ENCODE measurements around the gene COG5. TPM values are rescaled to one million over a fixed set of nuclear protein-coding genes. Genes with fewer than 3 reads are reported as not detected.

Gene COG5
- total RNA-seq, 6 experiments from 2014 or later, result 13.9 to 21.3 (median 15.5) TPM

DNA sequence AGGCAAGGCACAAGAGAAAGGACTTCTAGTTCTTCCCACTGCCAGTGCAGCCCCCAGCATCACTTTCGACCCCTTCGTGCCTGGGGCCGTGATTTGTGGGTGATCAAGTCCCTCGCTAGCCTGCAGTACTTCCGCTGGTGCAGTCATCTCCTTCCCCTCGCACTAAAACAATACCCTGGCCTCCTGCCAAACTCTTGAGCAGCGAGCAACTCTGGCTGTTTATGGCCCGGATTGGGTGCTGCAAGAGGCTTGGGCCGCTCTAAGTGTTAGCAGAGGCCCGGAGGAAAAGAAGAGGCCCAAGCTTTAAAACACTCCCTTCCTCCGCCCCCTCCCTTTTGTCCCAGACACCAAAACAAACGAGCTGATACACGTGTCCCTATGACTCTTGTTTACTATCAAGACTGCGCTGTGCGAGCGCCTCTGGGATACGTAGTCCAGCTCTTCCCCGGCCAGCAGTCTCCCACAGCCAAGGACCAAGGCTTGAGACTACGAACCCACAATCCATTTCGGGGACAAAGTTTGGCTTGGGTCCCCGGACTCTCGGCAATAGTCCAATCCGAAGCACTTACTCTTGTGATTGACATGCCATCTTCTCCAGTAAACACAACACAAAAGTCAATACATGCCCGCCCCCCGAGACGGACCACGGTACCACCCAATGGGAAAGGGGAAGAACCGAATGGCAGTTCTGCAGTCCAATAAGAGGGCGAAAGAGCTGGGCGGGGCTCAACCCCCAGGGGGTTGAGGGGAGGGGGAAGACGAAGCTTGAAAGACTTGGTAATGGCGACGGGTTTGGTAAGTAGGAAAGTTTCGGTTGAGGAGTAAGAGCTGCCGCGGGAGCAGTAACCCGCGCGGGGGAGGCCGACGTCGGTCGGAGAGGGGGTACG lies 395.2 kb downstream of the COG5 start, which contains the start of gene HBP1:
TSS of gene HBP1 (plus strand) at position 771 of the 887 bp plus-strand sequence. CDS start 10,891 bp downstream, outside the sequence.
- peaks cover 0 to 19% (median 4%) of the 10 kb centered on the region in 4 donors for H3K4me1 ChIP-seq
- peak; percentile 97 to 99 (median 98) for DNase-seq
- H3K36me3 ChIP-seq, result no peaks in the 10 kb centered on the region
- peak; percentile 44 for TF ChIP-seq POLR2A (IDR thresholded peaks at IDR 0.05)
- TF ChIP-seq, protein P1, sequence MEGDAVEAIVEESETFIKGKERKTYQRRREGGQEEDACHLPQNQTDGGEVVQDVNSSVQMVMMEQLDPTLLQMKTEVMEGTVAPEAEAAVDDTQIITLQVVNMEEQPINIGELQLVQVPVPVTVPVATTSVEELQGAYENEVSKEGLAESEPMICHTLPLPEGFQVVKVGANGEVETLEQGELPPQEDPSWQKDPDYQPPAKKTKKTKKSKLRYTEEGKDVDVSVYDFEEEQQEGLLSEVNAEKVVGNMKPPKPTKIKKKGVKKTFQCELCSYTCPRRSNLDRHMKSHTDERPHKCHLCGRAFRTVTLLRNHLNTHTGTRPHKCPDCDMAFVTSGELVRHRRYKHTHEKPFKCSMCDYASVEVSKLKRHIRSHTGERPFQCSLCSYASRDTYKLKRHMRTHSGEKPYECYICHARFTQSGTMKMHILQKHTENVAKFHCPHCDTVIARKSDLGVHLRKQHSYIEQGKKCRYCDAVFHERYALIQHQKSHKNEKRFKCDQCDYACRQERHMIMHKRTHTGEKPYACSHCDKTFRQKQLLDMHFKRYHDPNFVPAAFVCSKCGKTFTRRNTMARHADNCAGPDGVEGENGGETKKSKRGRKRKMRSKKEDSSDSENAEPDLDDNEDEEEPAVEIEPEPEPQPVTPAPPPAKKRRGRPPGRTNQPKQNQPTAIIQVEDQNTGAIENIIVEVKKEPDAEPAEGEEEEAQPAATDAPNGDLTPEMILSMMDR (IDR thresholded peaks at IDR 0.05), result no peak
- intact Hi-C loops (cut with DNase I), result no loop called here
- H3K4me3 ChIP-seq, result peak within 1 kb of the TSS; percentile 58 to 70 (median 68)
- peak; percentile 85 to 94 (median 86) for ATAC-seq
- peak within 1 kb of the TSS; percentile 98 to 100 (median 99) for H3K27ac ChIP-seq
- WGBS (ENCODE audit: insufficient coverage, low coverage, low lambda C conversion rate, missing lambda C conversion rate), result under 1% methylated on average over 42 of the region's 44 CpGs
- no peaks in the 10 kb centered on the region for H3K9me3 ChIP-seq
- no peaks in the 10 kb centered on the region for H3K27me3 ChIP-seq

DNA sequence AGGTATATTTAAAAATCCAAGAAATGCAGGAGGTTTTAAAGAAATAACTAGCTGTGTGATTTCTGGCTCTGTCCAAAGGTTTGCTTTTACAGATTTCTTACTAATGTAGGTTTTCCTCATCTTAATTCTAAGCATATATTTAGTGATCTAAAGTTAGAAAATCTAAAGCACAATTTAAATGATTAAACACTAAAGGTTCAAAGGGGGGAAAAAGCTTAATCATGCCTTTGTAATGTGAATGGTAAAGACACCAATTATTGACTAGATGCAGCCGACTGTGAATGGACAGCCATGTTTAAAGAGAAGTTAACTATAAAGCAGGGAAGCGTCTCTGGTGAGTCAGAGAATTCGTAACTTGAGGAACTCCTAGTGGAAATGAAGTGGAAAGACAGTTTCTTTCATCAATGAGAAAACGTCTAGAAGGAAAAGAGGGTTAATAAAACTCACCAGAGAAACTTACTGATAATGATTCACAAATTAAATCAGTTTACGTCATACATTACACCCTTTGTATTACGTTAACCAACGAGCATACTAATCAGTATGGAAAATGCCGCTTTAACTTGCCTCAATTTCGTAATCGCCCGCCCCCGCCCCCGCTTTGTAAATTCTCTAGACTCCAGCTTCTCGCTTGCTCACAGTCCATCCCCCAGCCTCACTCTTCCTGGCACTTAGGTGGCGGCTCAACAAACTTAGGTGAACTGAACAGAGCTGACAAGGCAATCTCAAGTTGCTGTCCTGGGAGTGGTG lies 396.1 kb downstream of the COG5 start:
- WGBS (ENCODE audit: insufficient coverage, low coverage, low lambda C conversion rate, missing lambda C conversion rate), result 1% methylated on average over 15 of the region's 15 CpGs
- Histone ChIP-seq H3K9me3 (no peaks in the 10 kb centered on the region), H3K4me3 (peak overlapping the region; percentile 44 to 59 (median 57)), H3K4me1 (peaks cover 0 to 19% (median 4%) of the 10 kb centered on the region in 4 donors), H3K27ac (peak overlapping the region; percentile 98 to 99 (median 99)), H3K27me3 (no peaks in the 10 kb centered on the region), H3K36me3 (no peaks in the 10 kb centered on the region)
- peak; percentile 15 for TF ChIP-seq POLR2A (IDR thresholded peaks at IDR 0.05)
- TF ChIP-seq, protein P1 (IDR thresholded peaks at IDR 0.05), result peak; percentile 22 to 50 (median 26)
- ATAC-seq, result peak; percentile 22 to 33 (median 28)
- DNase-seq, result peak in 2 of 3 donors; percentile 69 to 74
- intact Hi-C loops (cut with DNase I), result no loop called here

DNA sequence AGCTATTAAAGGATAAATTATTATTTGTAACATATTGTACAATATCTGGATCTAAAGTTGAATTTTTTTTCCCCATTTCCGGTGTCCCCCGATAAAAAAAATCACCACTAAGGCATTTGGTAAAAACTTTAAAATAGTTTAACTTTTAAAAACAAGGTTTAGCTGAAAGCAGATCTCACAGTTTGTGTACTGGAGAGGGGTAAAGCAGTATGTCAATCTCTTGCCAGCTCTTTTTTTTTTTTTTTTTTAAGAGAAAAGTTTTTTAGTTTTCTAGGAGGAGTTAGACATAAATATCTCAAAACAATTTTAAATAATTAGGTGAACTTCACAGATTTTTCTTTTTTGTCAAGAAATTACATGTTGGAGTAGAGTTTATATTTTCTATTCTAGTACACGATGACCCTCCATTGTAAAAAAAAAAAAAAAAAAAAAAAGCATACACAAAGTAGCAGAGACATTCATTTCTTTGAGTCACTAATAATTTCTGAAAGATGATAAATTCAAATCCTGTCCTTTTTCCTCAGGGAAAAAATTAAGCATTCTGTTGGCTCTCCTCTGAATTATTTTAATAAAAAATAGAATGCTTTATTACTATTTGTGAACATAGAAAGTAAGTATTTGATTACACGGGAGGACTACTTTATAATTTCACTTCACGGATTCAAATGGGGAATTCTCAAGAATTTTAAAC lies 396.8 kb downstream of the COG5 start:
- Histone ChIP-seq H3K9me3 (no peaks in the 10 kb centered on the region), H3K4me1 (peaks cover 0 to 16% (median 4%) of the 10 kb centered on the region in 4 donors), H3K36me3 (no peaks in the 10 kb centered on the region), H3K4me3 (peak overlapping the region; percentile 44 to 59 (median 57)), H3K27ac (peak overlapping the region; percentile 98 to 99 (median 99)), H3K27me3 (no peaks in the 10 kb centered on the region)
- DNase-seq, result no peak
- intact Hi-C loops (cut with DNase I), result no loop called here
- no peak for ATAC-seq
- 38% methylated on average over 5 of the region's 5 CpGs for WGBS (ENCODE audit: insufficient coverage, low coverage, low lambda C conversion rate, missing lambda C conversion rate)
- TF ChIP-seq, protein P1 (IDR thresholded peaks at IDR 0.05), result no peak
- TF ChIP-seq POLR2A (IDR thresholded peaks at IDR 0.05), result no peak

DNA sequence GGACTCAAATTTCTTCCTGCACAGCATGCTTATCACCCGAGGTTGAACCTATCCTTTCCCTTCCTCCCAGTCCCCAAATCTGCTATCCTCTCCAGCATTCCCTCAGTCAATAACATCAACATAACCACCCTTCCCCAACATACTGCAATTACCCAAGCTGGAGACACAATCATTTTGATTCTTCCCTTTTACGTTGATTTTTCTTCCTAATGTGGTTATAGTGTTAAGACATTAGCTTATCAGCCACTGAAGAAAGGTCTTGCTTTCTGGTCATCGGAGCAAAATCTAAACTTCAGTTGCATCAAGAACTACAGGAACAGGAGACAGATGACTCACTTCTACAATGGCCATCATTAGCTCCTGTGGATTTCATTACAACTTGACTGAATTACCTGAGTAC lies 398.4 kb downstream of the COG5 start:
- TF ChIP-seq POLR2A (IDR thresholded peaks at IDR 0.05), result no peak
- TF ChIP-seq, protein P1 (IDR thresholded peaks at IDR 0.05), result no peak
- Histone ChIP-seq H3K4me3 (no peak overlapping the region), H3K27ac (no peak overlapping the region), H3K36me3 (no peaks in the 10 kb centered on the region), H3K27me3 (no peaks in the 10 kb centered on the region), H3K4me1 (peaks cover 0 to 4% (median 1%) of the 10 kb centered on the region in 4 donors), H3K9me3 (no peaks in the 10 kb centered on the region)
- intact Hi-C loops (cut with DNase I), result no loop called here
- no peak for ATAC-seq
- WGBS (ENCODE audit: insufficient coverage, low coverage, low lambda C conversion rate, missing lambda C conversion rate), result 61% methylated on average over 3 of the region's 3 CpGs
- DNase-seq, result no peak

Data from right lobe of liver (tissue), 6 donors.